Spleen (tissue), 7 donors: ENCODE results near the gene PFKL.

ENCODE experiments used
- POLR2A ChIP-seq, 3 donors: fragments of 450-650 bp; IDR thresholded peaks; one replicate each; pipeline ENCODE4 v1.5.1; 2017; ENCODE audit warnings: antibody characterized with exemption in 3 of 3, mild to moderate bottlenecking in 1 of 3
- POLR2AphosphoS5 ChIP-seq, 3 donors: sonication (generic); formaldehyde crosslinking; IDR thresholded peaks; one replicate each; pipeline ENCODE4 v1.5.1; 2017; ENCODE audit warnings: antibody characterized with exemption in 3 of 3
- TF ChIP-seq, protein P1 (sequence below), 11 experiments: fragments of 200-600 bp in 7 of 11; fragments of 450-650 bp in 4 of 11; sonication (generic) in 4 of 11; IDR thresholded peaks in 8 of 11; conservative IDR thresholded peaks in 3 of 11; 1 replicate in 7 of 11; 2 replicates in 4 of 11; pipeline versions ENCODE4 v1.4.0 to v1.8.0; 2016 to 2021; ENCODE audit warnings: antibody characterized with exemption in 11 of 11, inconsistent platforms in 4 of 11, mild to moderate bottlenecking in 1 of 11
- donor health status: DM: no; HTN: no; CAD: no; lungs with moderate emphysema.
- donor health status: DM: no; HTN: no; CAD: no.
- donor health status: DM: no; HTN: no; CAD: no.

DNA sequence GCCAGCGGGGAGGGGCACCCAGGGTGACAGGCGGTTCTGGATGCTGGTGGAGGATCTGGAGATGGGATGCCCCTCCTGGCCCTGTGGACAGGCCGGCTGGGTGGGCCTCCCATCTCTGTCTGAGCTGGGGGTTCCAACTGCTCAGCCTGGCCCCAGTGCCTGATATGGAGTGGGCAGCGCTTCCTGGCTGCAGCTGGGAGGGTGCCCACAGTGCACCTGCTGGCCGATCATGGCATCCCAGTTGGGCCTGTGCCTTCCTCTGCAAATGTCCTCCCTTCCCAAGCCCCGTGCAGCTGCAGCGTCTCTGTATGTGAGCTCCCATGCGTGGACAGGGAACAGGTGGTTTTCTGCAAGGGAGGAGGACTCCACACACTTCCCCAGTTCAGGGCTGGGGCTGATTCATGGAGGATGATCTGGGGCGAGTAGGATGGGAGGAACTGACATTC lies 2.1 kb downstream of the PFKL start:
- TF ChIP-seq, protein P1, sequence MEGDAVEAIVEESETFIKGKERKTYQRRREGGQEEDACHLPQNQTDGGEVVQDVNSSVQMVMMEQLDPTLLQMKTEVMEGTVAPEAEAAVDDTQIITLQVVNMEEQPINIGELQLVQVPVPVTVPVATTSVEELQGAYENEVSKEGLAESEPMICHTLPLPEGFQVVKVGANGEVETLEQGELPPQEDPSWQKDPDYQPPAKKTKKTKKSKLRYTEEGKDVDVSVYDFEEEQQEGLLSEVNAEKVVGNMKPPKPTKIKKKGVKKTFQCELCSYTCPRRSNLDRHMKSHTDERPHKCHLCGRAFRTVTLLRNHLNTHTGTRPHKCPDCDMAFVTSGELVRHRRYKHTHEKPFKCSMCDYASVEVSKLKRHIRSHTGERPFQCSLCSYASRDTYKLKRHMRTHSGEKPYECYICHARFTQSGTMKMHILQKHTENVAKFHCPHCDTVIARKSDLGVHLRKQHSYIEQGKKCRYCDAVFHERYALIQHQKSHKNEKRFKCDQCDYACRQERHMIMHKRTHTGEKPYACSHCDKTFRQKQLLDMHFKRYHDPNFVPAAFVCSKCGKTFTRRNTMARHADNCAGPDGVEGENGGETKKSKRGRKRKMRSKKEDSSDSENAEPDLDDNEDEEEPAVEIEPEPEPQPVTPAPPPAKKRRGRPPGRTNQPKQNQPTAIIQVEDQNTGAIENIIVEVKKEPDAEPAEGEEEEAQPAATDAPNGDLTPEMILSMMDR (IDR thresholded peaks at IDR 0.05 in 8 of 11, conservative IDR thresholded peaks at IDR 0.05 in 3 of 11) = no peak
- TF ChIP-seq POLR2AphosphoS5 (IDR thresholded peaks at IDR 0.05) = peak in 1 of 3 donors; percentile 18
- TF ChIP-seq POLR2A (IDR thresholded peaks at IDR 0.05) = no peak
